Esophagus muscularis mucosa (tissue), 4 donors: ENCODE results near the gene PTPRN2. TPM values are rescaled to one million over a fixed set of nuclear protein-coding genes. Genes with fewer than 3 reads are reported as not detected.

Experiments
- DNase-seq: peaks from one replicate; pipeline ENCODE4 v3.0.0-alpha.2; 2017; ENCODE audit errors: extremely low spot score
- H3K27ac ChIP-seq, 4 donors: fragments of 200-600 bp; sonication (generic); replicated peaks in 1 of 4; 1 replicate in 3 of 4; 2 replicates in 1 of 4; pipeline ENCODE4 v1.5.1; 2016 to 2019; ENCODE audit warnings: mild to moderate bottlenecking in 1 of 4
- H3K27me3 ChIP-seq, 4 donors: fragments of 200-600 bp; sonication (generic); one replicate each; pipeline versions ENCODE4 v1.5.1 to v1.6.0; 2016 to 2019
- H3K36me3 ChIP-seq, 4 donors: fragments of 200-600 bp; sonication (generic); one replicate each; pipeline ENCODE4 v1.5.1; 2016 to 2019
- H3K4me1 ChIP-seq, 4 donors: fragments of 200-600 bp; sonication (generic); one replicate each; pipeline ENCODE4 v1.5.1; 2016 to 2019
- H3K4me3 ChIP-seq, 4 donors: fragments of 200-600 bp; sonication (generic); 1 replicate in 2 of 4; 2 replicates in 2 of 4; pipeline ENCODE4 v1.5.1; 2016 to 2019; ENCODE audit warnings: mild to moderate bottlenecking in 4 of 4, moderate library complexity in 1 of 4
- H3K9me3 ChIP-seq, 4 donors: fragments of 200-600 bp; sonication (generic); 1 replicate in 3 of 4; 2 replicates in 1 of 4; pipeline ENCODE4 v1.5.1; 2016 to 2019
- CTCF ChIP-seq, 3 experiments: fragments of 200-600 bp in 2 of 3; fragments of 450-650 bp in 1 of 3; sonication (generic) in 2 of 3; IDR thresholded peaks; one replicate each; pipeline ENCODE4 v1.5.1; 2017 to 2019; ENCODE audit warnings: antibody characterized with exemption in 3 of 3, mild to moderate bottlenecking in 2 of 3, moderate library complexity in 1 of 3
- EP300 ChIP-seq: sonication (generic); formaldehyde crosslinking; IDR thresholded peaks from one replicate; pipeline ENCODE4 v1.6.1; 2017; ENCODE audit warnings: antibody characterized with exemption
- POLR2A ChIP-seq: fragments of 450-650 bp; IDR thresholded peaks from one replicate; pipeline ENCODE4 v1.6.1; 2017; ENCODE audit warnings: antibody characterized with exemption, moderate library complexity, mild to moderate bottlenecking, low read depth
- POLR2AphosphoS5 ChIP-seq, 2 donors: sonication (generic); formaldehyde crosslinking; IDR thresholded peaks; one replicate each; pipeline ENCODE4 v1.6.1; 2017; ENCODE audit warnings: antibody characterized with exemption in 2 of 2
- WGBS: methylation state at CpG from one replicate; pipeline ENCODE4 v1.1.5; 2018; 5-methylcytosine and 5-hydroxymethylcytosine counted together
- intact Hi-C: fragments of 100-400 bp; cut with DNase I; formaldehyde crosslinking; loops from one replicate; pipeline ENCODE4 v1.15.1; 2023
- total RNA-seq, 4 donors: library from RNA; depleted of rRNA; stranded (reverse); fragments of >200 nt; gene quantifications; one replicate each; pipeline versions ENCODE4 v1.1.0 to v1.2.1, GENCODE V29; 2016

PTPRN2 gene
- total RNA-seq, 4 donors from 2014 or later = 2.1 to 3.1 (median 3.1) TPM

- Histone ChIP-seq H3K27me3 (peaks cover 0 to 81% (median 29%) of the 10 kb centered on the region in 4 donors), H3K4me1 (peaks cover 14 to 19% (median 16%) of the 10 kb centered on the region in 4 donors), H3K9me3 (peaks cover 0 to 26% (median 18%) of the 10 kb centered on the region in 4 donors), H3K4me3 (no peak overlapping the region), H3K27ac (no peak overlapping the region), H3K36me3 (no peaks in the 10 kb centered on the region)
- intact Hi-C loops = no loop called here
- no peak for DNase-seq
- TF ChIP-seq CTCF (IDR thresholded peaks at IDR 0.05) (no peak), EP300 (no peak), POLR2A (no peak), POLR2AphosphoS5 (IDR thresholded peaks at IDR 0.05) (no peak)
- WGBS = 85% methylated on average over 6 of the region's 6 CpGs
Observed at GRCh38 chr7:158582089-158582456, 5.5 kb downstream of the PTPRN2 start.

GRCh38 chr7:158581440-158582088, 6.1 kb downstream of the PTPRN2 start:
- Histone ChIP-seq H3K4me1 (peaks cover 9 to 14% (median 11%) of the 10 kb centered on the region in 4 donors), H3K27ac (no peak overlapping the region), H3K9me3 (peaks cover 0 to 26% (median 18%) of the 10 kb centered on the region in 4 donors), H3K36me3 (no peaks in the 10 kb centered on the region), H3K4me3 (no peak overlapping the region), H3K27me3 (peaks cover 0 to 76% (median 25%) of the 10 kb centered on the region in 4 donors)
- WGBS = 74% methylated on average over 7 of the region's 7 CpGs
- intact Hi-C loops = no loop called here
- no peak for TF ChIP-seq POLR2AphosphoS5 (IDR thresholded peaks at IDR 0.05)
- no peak for TF ChIP-seq EP300
- no peak for TF ChIP-seq POLR2A
- TF ChIP-seq CTCF (IDR thresholded peaks at IDR 0.05) = no peak
- no peak for DNase-seq

- no peak for TF ChIP-seq CTCF (IDR thresholded peaks at IDR 0.05)
- TF ChIP-seq POLR2A = no peak
- TF ChIP-seq EP300 = no peak
- TF ChIP-seq POLR2AphosphoS5 (IDR thresholded peaks at IDR 0.05) = no peak
- intact Hi-C loops = no loop called here
- Histone ChIP-seq H3K36me3 (no peaks in the 10 kb centered on the region), H3K4me3 (no peak overlapping the region), H3K27ac (no peak overlapping the region), H3K27me3 (peaks cover 0 to 60% (median 16%) of the 10 kb centered on the region in 4 donors), H3K9me3 (peaks cover 0 to 26% (median 18%) of the 10 kb centered on the region in 4 donors), H3K4me1 (no peaks in the 10 kb centered on the region)
- 88% methylated on average over 9 of the region's 9 CpGs for WGBS
- DNase-seq = no peak
Observed at GRCh38 chr7:158579662-158580646, 7.7 kb downstream of the PTPRN2 start.

GRCh38 chr7:158576050-158576762, 11.4 kb downstream of the PTPRN2 start:
- Histone ChIP-seq H3K27me3 (peaks cover 0 to 22% (median 0%) of the 10 kb centered on the region in 4 donors), H3K4me3 (no peak overlapping the region), H3K36me3 (no peaks in the 10 kb centered on the region), H3K4me1 (no peaks in the 10 kb centered on the region), H3K9me3 (peaks cover 0 to 26% (median 18%) of the 10 kb centered on the region in 4 donors), H3K27ac (no peak overlapping the region)
- WGBS = 79% methylated on average over 11 of the region's 11 CpGs
- TF ChIP-seq POLR2AphosphoS5 (IDR thresholded peaks at IDR 0.05) = no peak
- no peak for TF ChIP-seq POLR2A
- TF ChIP-seq CTCF (IDR thresholded peaks at IDR 0.05) = no peak
- no peak for TF ChIP-seq EP300
- no peak for DNase-seq
- intact Hi-C loops = no loop called here
